Stimulated activated naive CD8-positive, alpha-beta T cell treated with anti-CD3 and anti-CD28 coated beads, Interleukin-15, amount 100 ng/mL, for 72 hours (primary cell): ENCODE results near the gene IDH2.
"Not testable (repeated sequence)": the region's sequence is repeated elsewhere in the genome, so short reads cannot be mapped to it uniquely, and the experiment has no call there.

Experiments used
- ATAC-seq: fragments of 150-1000 bp; cut with Tn5 transposase; 2 replicates; pipeline ENCODE4 v1.10.0; 2021; ENCODE audit warnings: mild to moderate bottlenecking, moderate library complexity
- DNase-seq, 2 donors: peaks; one replicate each; pipeline ENCODE4 v3.0.0; 2021 to 2022
- H3K27ac Mint-ChIP-seq, 2 donors: one replicate each; pipeline ENCODE4 v1.8.0; 2022; ENCODE audit warnings: mild to moderate bottlenecking in 2 of 2, mixed read lengths in 2 of 2, moderate library complexity in 2 of 2
- H3K27me3 Mint-ChIP-seq: one replicate; pipeline ENCODE4 v1.8.0; 2022; ENCODE audit warnings: mixed read lengths
- H3K4me1 Mint-ChIP-seq: one replicate; pipeline ENCODE4 v1.8.0; 2022; ENCODE audit warnings: mild to moderate bottlenecking, mixed read lengths
- H3K4me3 Mint-ChIP-seq, 2 donors: one replicate each; pipeline ENCODE4 v1.8.0; 2022; ENCODE audit warnings: mild to moderate bottlenecking in 2 of 2, mixed read lengths in 2 of 2, moderate library complexity in 1 of 2
- H3K9me3 Mint-ChIP-seq, 2 donors: one replicate each; pipeline ENCODE4 v1.8.0; 2022; ENCODE audit warnings: mixed read lengths in 2 of 2

Gene IDH2

GRCh38 chr15:90101969-90102890, at the start of gene IDH2:
IDH2 (minus strand) TSS chr15:90102468; CDS start chr15:90102390, 78 bp downstream.
- H3K4me3 Mint-ChIP-seq = peak within 1 kb of the TSS; percentile 86 to 91
- no peaks in the 10 kb centered on the region for H3K27me3 Mint-ChIP-seq
- peak within 1 kb of the TSS; percentile 71 to 96 for H3K27ac Mint-ChIP-seq
- no peaks in the 10 kb centered on the region for H3K9me3 Mint-ChIP-seq
- H3K4me1 Mint-ChIP-seq = peaks cover 51% of the 10 kb centered on the region
- ATAC-seq (peak; percentile 81), DNase-seq (peak; percentile 74 to 77)

GRCh38 chr15:90150551-90150950, 48.3 kb upstream of the IDH2 start:
- not testable (repeated sequence) for H3K4me1 Mint-ChIP-seq, H3K9me3 Mint-ChIP-seq, DNase-seq, H3K27me3 Mint-ChIP-seq, H3K4me3 Mint-ChIP-seq, ATAC-seq
- H3K27ac Mint-ChIP-seq = peak overlapping the region in 1 of 2 donors; percentile 87

- Mint-ChIP-seq H3K27ac (no peak overlapping the region), H3K4me3 (no peak overlapping the region), H3K9me3 (no peaks in the 10 kb centered on the region), H3K4me1 (peaks cover 10% of the 10 kb centered on the region), H3K27me3 (no peaks in the 10 kb centered on the region)
- ATAC-seq (no peak), DNase-seq (no peak)
These were observed 47.5 kb upstream of the IDH2 start for GRCh38 chr15:90149609-90150340.

- H3K4me1 Mint-ChIP-seq = peaks cover 36% of the 10 kb centered on the region
- not testable (repeated sequence) for H3K4me3 Mint-ChIP-seq, H3K27ac Mint-ChIP-seq, H3K27me3 Mint-ChIP-seq, H3K9me3 Mint-ChIP-seq, DNase-seq, ATAC-seq
These were observed 44.0 kb upstream of the IDH2 start for GRCh38 chr15:90146198-90146761.

- Mint-ChIP-seq H3K9me3 (no peaks in the 10 kb centered on the region), H3K27ac (peak overlapping the region in 1 of 2 donors; percentile 48), H3K4me1 (peaks cover 39% of the 10 kb centered on the region), H3K27me3 (no peaks in the 10 kb centered on the region), H3K4me3 (no peak overlapping the region)
- no peak for DNase-seq
- no peak for ATAC-seq
These were observed 43.5 kb upstream of the IDH2 start for GRCh38 chr15:90145761-90146160.

GRCh38 chr15:90145259-90145658, 43.0 kb upstream of the IDH2 start:
- H3K9me3 Mint-ChIP-seq = no peaks in the 10 kb centered on the region
- H3K4me1 Mint-ChIP-seq = peaks cover 39% of the 10 kb centered on the region
- H3K27ac Mint-ChIP-seq = peak overlapping the region in 1 of 2 donors; percentile 48
- DNase-seq (no peak), ATAC-seq (no peak)
- no peak overlapping the region for H3K4me3 Mint-ChIP-seq
- no peaks in the 10 kb centered on the region for H3K27me3 Mint-ChIP-seq

GRCh38 chr15:90143166-90143655, 40.9 kb upstream of the IDH2 start:
- peak; percentile 65 to 71 for DNase-seq
- ATAC-seq = peak; percentile 93
- Mint-ChIP-seq H3K9me3 (peaks cover 0 to 13% of the 10 kb centered on the region in 2 donors), H3K4me1 (peaks cover 42% of the 10 kb centered on the region), H3K27ac (no peak overlapping the region), H3K4me3 (peak overlapping the region; percentile 29 to 32), H3K27me3 (no peaks in the 10 kb centered on the region)

- ATAC-seq (peak; percentile 73), DNase-seq (peak in 1 of 2 donors; percentile 41)
- H3K9me3 Mint-ChIP-seq = peaks cover 0 to 13% of the 10 kb centered on the region in 2 donors
- peak overlapping the region in 1 of 2 donors; percentile 65 for H3K27ac Mint-ChIP-seq
- peaks cover 42% of the 10 kb centered on the region for H3K4me1 Mint-ChIP-seq
- H3K4me3 Mint-ChIP-seq = peak overlapping the region; percentile 29 to 32
- H3K27me3 Mint-ChIP-seq = no peaks in the 10 kb centered on the region
These were observed 40.2 kb upstream of the IDH2 start for GRCh38 chr15:90142216-90143165.

GRCh38 chr15:90141646-90142045, 39.4 kb upstream of the IDH2 start:
- peaks cover 0 to 13% of the 10 kb centered on the region in 2 donors for H3K9me3 Mint-ChIP-seq
- DNase-seq (no peak), ATAC-seq (no peak)
- no peak overlapping the region for H3K27ac Mint-ChIP-seq
- H3K4me1 Mint-ChIP-seq = peaks cover 42% of the 10 kb centered on the region
- no peaks in the 10 kb centered on the region for H3K27me3 Mint-ChIP-seq
- no peak overlapping the region for H3K4me3 Mint-ChIP-seq

- H3K27ac Mint-ChIP-seq = peak overlapping the region in 1 of 2 donors; percentile 74
- H3K4me1 Mint-ChIP-seq = peaks cover 42% of the 10 kb centered on the region
- not testable (repeated sequence) for H3K4me3 Mint-ChIP-seq, ATAC-seq, H3K27me3 Mint-ChIP-seq
- DNase-seq = peak; percentile 46 to 53
- peaks cover 0 to 13% of the 10 kb centered on the region in 2 donors for H3K9me3 Mint-ChIP-seq
These were observed 37.3 kb upstream of the IDH2 start for GRCh38 chr15:90139549-90139948.

- Mint-ChIP-seq H3K4me1 (peaks cover 35% of the 10 kb centered on the region), H3K27ac (no peak overlapping the region), H3K27me3 (no peaks in the 10 kb centered on the region), H3K9me3 (peaks cover 0 to 13% of the 10 kb centered on the region in 2 donors), H3K4me3 (no peak overlapping the region)
- ATAC-seq (no peak), DNase-seq (no peak)
These were observed 36.0 kb upstream of the IDH2 start for GRCh38 chr15:90138071-90138833.

- ATAC-seq (no peak), DNase-seq (no peak)
- Mint-ChIP-seq H3K9me3 (no peaks in the 10 kb centered on the region), H3K27ac (no peak overlapping the region), H3K4me1 (peaks cover 5% of the 10 kb centered on the region), H3K4me3 (no peak overlapping the region), H3K27me3 (peaks cover 8% of the 10 kb centered on the region)
These were observed 30.2 kb upstream of the IDH2 start for GRCh38 chr15:90132437-90132836.

- H3K27ac Mint-ChIP-seq = no peak overlapping the region
- no peak overlapping the region for H3K4me3 Mint-ChIP-seq
- H3K4me1 Mint-ChIP-seq = peaks cover 5% of the 10 kb centered on the region
These were observed 29.6 kb upstream of the IDH2 start for GRCh38 chr15:90131848-90132247.

GRCh38 chr15:90130291-90130690, 28.0 kb upstream of the IDH2 start:
- H3K27me3 Mint-ChIP-seq = peaks cover 15% of the 10 kb centered on the region
- DNase-seq = no peak
- no peak overlapping the region for H3K4me3 Mint-ChIP-seq
- H3K4me1 Mint-ChIP-seq = peaks cover 5% of the 10 kb centered on the region
- H3K9me3 Mint-ChIP-seq = no peaks in the 10 kb centered on the region
- ATAC-seq = no peak
- H3K27ac Mint-ChIP-seq = peak overlapping the region in 1 of 2 donors; percentile 33

More at GRCh38 chr15:90131848-90132247, 29.6 kb upstream of the IDH2 start:
- ATAC-seq (no peak), DNase-seq (no peak)
- peaks cover 12% of the 10 kb centered on the region for H3K27me3 Mint-ChIP-seq
- H3K9me3 Mint-ChIP-seq = no peaks in the 10 kb centered on the region
